ENCODE results near the gene STK24.
"Not testable (repeated sequence)": the region's sequence is repeated elsewhere in the genome, so short reads cannot be mapped to it uniquely, and the experiment has no call there.

STK24 gene

DNA sequence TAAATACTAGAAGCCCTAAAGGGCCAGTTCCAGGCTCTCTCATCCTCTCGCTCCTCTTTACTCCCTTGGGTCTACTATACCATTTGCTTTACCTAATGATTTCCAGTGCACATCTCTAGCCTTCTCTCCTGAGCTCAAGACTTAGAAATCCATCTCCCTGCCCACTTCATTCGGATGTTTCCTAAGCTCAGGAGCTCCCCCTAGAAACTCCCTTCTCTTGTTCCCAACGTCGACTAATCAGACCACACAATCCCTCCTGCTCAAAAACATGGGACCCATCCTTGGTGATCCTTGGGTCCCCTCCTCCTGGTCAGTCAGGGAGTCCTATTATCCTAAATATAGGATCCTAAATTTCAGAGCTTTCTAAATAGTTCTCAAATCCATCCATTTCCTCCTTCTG lies 21.1 kb upstream of the STK24 start:
- Histone ChIP-seq H3K36me3 (ENCODE audit: control insufficient read depth, insufficient read depth, low read length) (no peaks in the 10 kb centered on the region), H3K4me3 (ENCODE audit: extremely low read depth, insufficient read depth, low read length, poor library complexity, severe bottlenecking) (no peak overlapping the region), H3K9me3 (ENCODE audit: control insufficient read depth, low read length) (no peaks in the 10 kb centered on the region), H3K27ac (ENCODE audit: low read depth, low read length, severe bottlenecking) (no peak overlapping the region), H3K4me1 (ENCODE audit: control insufficient read depth, insufficient read depth, low read length, poor library complexity, severe bottlenecking) (no peaks in the 10 kb centered on the region)
- WGBS, 2 experiments (ENCODE audit: insufficient coverage in 2 of 2): 52 to 57% methylated on average over 4 of the region's 4 CpGs

DNA sequence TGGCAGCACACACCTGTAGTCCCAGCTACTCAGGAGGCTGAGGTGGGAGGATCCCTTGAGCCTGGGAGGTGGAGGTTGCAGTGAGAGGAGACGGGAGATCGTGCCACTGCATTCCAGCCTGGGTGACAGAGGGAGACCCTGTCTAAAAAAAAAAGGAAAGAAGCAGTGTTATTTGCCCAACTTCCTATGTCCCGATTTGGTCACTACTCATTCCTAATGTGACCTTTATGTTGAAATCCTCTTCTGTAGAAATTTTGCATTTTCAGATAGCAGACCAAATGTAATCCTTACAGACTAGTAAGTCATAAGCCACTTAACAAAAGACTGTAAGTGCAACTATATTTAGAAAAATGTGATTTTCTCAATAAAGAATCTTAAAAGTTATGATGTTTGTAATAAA lies 18.2 kb upstream of the STK24 start:
- Histone ChIP-seq H3K4me1 (ENCODE audit: control insufficient read depth, insufficient read depth, low read length, poor library complexity, severe bottlenecking) (no peaks in the 10 kb centered on the region), H3K36me3 (ENCODE audit: control insufficient read depth, insufficient read depth, low read length) (no peaks in the 10 kb centered on the region), H3K4me3 (ENCODE audit: extremely low read depth, insufficient read depth, low read length, poor library complexity, severe bottlenecking) (no peak overlapping the region), H3K27ac (ENCODE audit: low read depth, low read length, severe bottlenecking) (no peak overlapping the region), H3K9me3 (ENCODE audit: control insufficient read depth, low read length) (no peaks in the 10 kb centered on the region)
- WGBS, 2 experiments (ENCODE audit: insufficient coverage in 2 of 2): 71 to 100% methylated on average over 2 of the region's 3 CpGs

DNA sequence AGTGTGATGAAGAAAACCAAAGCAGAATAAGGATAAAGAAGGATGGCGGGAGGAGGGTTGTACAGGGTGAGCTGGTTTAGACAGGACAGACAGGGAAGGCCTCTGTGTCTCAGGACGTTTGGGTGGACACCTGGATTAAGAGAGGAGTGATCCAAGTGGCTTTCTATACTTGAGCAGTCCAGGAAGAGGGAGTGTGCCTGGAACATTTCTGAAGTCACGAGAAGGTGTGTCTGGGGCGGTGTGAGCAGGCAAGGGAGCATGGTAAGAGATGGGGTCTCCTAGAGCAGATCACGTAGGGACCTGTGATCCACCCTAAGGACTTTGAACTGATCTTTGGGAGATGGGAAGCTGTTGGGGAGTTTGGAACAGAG lies 15.4 kb upstream of the STK24 start:
- Histone ChIP-seq H3K4me3 (ENCODE audit: extremely low read depth, insufficient read depth, low read length, poor library complexity, severe bottlenecking) (no peak overlapping the region), H3K27ac (ENCODE audit: low read depth, low read length, severe bottlenecking) (no peak overlapping the region), H3K4me1 (ENCODE audit: control insufficient read depth, insufficient read depth, low read length, poor library complexity, severe bottlenecking) (no peaks in the 10 kb centered on the region), H3K9me3 (ENCODE audit: control insufficient read depth, low read length) (no peaks in the 10 kb centered on the region), H3K36me3 (ENCODE audit: control insufficient read depth, insufficient read depth, low read length) (no peaks in the 10 kb centered on the region)
- 93 to 94% methylated on average over 5 of the region's 5 CpGs for WGBS, 2 experiments (ENCODE audit: insufficient coverage in 2 of 2)

DNA sequence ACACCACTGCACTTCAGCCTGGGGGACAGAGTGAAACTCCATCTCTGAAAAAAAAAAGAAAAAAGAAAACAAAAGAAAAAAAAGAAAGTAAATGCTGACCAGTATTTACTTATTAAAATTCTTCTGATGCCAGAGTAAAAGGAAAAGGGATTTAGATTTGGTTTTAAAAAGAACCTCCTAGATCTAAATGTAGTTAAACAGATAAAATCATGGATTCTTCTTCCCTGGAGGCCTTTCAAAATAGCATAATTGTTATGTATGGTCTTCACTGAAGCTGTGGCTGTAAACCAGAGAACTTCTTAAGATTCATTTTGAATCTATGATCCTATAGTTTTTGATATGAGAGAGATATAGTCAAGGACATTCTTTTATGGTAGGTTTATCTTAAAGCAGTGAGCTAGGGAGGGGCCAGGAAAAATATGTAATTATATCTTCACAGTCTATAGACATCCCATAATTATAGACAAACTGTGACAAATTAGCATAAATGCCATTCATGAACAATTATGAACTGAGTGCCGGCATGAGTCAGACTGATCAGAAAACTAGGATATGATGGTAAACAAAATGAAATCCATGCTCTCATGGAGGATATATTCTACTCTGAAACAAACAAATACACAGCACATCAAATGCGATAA lies 14.9 kb upstream of the STK24 start:
- H3K27ac ChIP-seq (ENCODE audit: low read depth, low read length, severe bottlenecking): no peak overlapping the region
- H3K4me1 ChIP-seq (ENCODE audit: control insufficient read depth, insufficient read depth, low read length, poor library complexity, severe bottlenecking): no peaks in the 10 kb centered on the region
- H3K36me3 ChIP-seq (ENCODE audit: control insufficient read depth, insufficient read depth, low read length): no peaks in the 10 kb centered on the region
- no peaks in the 10 kb centered on the region for H3K9me3 ChIP-seq (ENCODE audit: control insufficient read depth, low read length)
- no peak overlapping the region for H3K4me3 ChIP-seq (ENCODE audit: extremely low read depth, insufficient read depth, low read length, poor library complexity, severe bottlenecking)
- 83 to 100% methylated on average over 1 of the region's 2 CpGs for WGBS, 2 experiments (ENCODE audit: insufficient coverage in 2 of 2)

DNA sequence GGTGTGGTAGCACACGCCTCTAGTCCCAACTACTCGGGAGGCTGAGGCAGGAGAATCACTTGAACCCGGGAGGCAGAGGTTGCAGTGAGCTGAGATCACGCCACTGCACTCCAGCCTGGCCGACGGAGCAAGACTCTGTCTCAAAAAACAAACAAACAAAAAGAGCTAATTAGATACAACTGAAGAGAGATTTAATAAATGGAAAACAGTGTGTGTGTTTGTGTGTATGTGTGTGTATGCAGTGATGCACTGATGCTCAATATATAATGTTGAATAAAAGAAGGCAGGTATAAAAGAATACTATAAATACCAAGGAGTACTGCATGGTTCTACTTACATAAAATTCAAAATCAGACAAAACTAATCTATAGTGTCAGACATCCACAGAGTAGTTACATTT lies 13.6 kb upstream of the STK24 start:
- H3K4me1 ChIP-seq (ENCODE audit: control insufficient read depth, insufficient read depth, low read length, poor library complexity, severe bottlenecking); H3K27ac ChIP-seq (ENCODE audit: low read depth, low read length, severe bottlenecking); H3K36me3 ChIP-seq (ENCODE audit: control insufficient read depth, insufficient read depth, low read length); H3K9me3 ChIP-seq (ENCODE audit: control insufficient read depth, low read length); H3K4me3 ChIP-seq (ENCODE audit: extremely low read depth, insufficient read depth, low read length, poor library complexity, severe bottlenecking): not testable (repeated sequence)
- WGBS, 2 experiments (ENCODE audit: insufficient coverage in 2 of 2): 76 to 96% methylated on average over 3 to 4 of the region's 6 CpGs

DNA sequence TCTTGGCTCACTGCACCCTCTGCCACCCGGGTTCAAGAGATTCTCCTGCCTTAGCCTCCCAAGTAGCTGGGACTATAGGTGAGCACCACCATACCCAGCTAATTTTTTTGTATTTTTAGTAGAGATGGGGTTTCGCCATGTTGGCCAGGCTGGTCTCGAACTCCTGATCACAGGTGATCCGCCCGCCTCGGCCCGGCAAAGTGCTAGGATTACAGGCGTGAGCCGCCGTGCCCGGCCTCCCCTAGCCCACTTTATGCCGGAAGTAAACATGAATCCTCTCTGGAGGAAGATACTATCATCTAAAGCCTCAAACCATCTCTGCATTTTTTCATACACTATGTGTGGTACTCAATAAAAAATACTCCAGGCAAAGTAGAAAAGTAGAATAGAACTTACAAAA lies 12.6 kb upstream of the STK24 start:
- H3K4me3 ChIP-seq (ENCODE audit: extremely low read depth, insufficient read depth, low read length, poor library complexity, severe bottlenecking); H3K27ac ChIP-seq (ENCODE audit: low read depth, low read length, severe bottlenecking); H3K4me1 ChIP-seq (ENCODE audit: control insufficient read depth, insufficient read depth, low read length, poor library complexity, severe bottlenecking); H3K9me3 ChIP-seq (ENCODE audit: control insufficient read depth, low read length); H3K36me3 ChIP-seq (ENCODE audit: control insufficient read depth, insufficient read depth, low read length): not testable (repeated sequence)
- WGBS, 2 experiments (ENCODE audit: insufficient coverage in 2 of 2): 86 to 93% methylated on average over 11 of the region's 12 CpGs

DNA sequence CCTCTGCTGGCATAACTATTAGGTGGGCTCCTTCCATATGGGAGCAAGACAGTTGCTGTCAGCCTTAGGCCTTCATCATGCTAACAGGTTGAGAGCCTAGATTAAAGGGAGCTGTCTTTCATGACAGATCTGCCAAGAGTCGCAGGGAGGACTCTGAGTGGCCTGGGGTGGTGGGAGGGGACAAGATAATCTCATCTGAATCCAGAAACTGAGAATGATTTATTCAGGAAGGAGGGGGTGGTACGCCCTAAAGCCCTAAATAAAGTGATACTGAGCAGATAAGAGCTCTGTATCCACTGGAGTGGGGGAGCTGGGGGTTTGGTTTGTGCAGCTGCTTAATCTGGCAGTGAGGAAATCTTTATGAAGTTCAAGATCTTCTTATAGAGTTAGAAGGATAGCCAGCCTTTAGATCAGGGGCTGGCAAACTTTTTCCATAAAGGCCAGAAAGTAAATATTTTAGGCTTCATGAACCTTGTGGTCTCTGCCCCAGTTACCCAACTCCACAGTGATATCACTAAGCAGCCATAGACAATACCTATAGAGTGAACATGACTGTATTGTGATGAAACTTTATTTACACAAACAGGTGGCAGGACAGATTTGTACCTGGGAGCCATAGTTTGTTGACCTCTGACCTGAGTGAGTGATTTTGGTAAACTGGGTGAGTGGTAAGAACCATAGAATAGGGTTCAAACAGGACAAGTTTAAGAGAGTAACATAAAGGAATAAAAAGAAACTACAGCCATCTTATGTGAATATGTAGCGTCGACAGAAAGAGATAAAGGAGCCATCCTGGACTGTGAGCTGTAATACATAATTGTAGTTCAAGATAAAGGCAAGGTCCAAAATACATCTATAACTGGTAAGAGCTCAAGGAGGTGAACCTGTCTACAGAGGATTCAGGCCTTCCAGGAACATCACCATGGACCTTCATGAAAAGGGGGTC lies 9.8 kb upstream of the STK24 start:
- no peaks in the 10 kb centered on the region for H3K36me3 ChIP-seq (ENCODE audit: control insufficient read depth, insufficient read depth, low read length)
- peaks cover 4% of the 10 kb centered on the region for H3K4me1 ChIP-seq (ENCODE audit: control insufficient read depth, insufficient read depth, low read length, poor library complexity, severe bottlenecking)
- no peak overlapping the region for H3K27ac ChIP-seq (ENCODE audit: low read depth, low read length, severe bottlenecking)
- 85 to 100% methylated on average over 3 to 4 of the region's 4 CpGs for WGBS, 2 experiments (ENCODE audit: insufficient coverage in 2 of 2)
- H3K4me3 ChIP-seq (ENCODE audit: extremely low read depth, insufficient read depth, low read length, poor library complexity, severe bottlenecking): no peak overlapping the region
- H3K9me3 ChIP-seq (ENCODE audit: control insufficient read depth, low read length): no peaks in the 10 kb centered on the region

DNA sequence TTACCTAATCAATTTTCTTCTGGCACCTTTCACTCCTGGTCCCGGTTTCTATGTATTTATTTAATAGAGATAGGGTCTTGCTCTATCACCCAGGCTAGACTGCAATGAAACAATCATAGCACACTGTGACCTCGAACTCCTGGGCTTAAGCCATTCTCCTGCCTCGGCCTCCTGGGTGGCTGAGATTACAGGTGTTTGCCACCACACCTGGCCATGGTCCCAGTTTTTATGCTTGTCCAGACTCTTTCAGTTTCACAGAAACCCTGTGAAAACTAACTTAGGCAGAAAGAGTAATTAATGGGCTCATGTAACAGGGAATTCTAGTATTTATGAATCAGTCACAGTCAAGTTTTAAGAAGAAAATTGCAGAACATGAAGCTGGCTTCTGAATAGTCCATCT lies 9.0 kb upstream of the STK24 start:
- Histone ChIP-seq H3K4me3 (ENCODE audit: extremely low read depth, insufficient read depth, low read length, poor library complexity, severe bottlenecking) (no peak overlapping the region), H3K9me3 (ENCODE audit: control insufficient read depth, low read length) (no peaks in the 10 kb centered on the region), H3K36me3 (ENCODE audit: control insufficient read depth, insufficient read depth, low read length) (no peaks in the 10 kb centered on the region), H3K4me1 (ENCODE audit: control insufficient read depth, insufficient read depth, low read length, poor library complexity, severe bottlenecking) (peaks cover 4% of the 10 kb centered on the region), H3K27ac (ENCODE audit: low read depth, low read length, severe bottlenecking) (no peak overlapping the region)
- 76% methylated on average over 2 of the region's 3 CpGs; no CpG with 5 or more reads in 1 of the 2 experiments for WGBS, 2 experiments (ENCODE audit: insufficient coverage in 2 of 2)

DNA sequence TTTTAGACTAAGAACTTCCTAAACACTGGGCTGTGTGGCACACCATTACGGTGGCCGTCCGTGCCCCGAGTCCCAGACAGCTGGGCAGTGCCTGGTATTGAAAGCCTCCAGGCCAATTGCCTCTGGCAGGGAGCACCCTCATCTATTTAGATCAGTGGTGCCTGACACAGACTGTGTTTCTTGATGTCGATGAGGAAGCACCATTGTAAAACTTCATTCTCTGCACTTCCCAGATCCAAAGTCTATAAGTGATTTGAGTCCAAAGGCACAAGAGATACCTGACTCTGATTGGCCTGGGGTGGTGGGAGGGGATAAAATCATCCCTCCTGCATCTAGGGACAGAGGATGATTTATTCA lies 8.5 kb upstream of the STK24 start:
- no peaks in the 10 kb centered on the region for H3K9me3 ChIP-seq (ENCODE audit: control insufficient read depth, low read length)
- no peak overlapping the region for H3K27ac ChIP-seq (ENCODE audit: low read depth, low read length, severe bottlenecking)
- no peak overlapping the region for H3K4me3 ChIP-seq (ENCODE audit: extremely low read depth, insufficient read depth, low read length, poor library complexity, severe bottlenecking)
- H3K36me3 ChIP-seq (ENCODE audit: control insufficient read depth, insufficient read depth, low read length): no peaks in the 10 kb centered on the region
- H3K4me1 ChIP-seq (ENCODE audit: control insufficient read depth, insufficient read depth, low read length, poor library complexity, severe bottlenecking): peaks cover 4% of the 10 kb centered on the region
- 94 to 97% methylated on average over 4 to 5 of the region's 5 CpGs for WGBS, 2 experiments (ENCODE audit: insufficient coverage in 2 of 2)

DNA sequence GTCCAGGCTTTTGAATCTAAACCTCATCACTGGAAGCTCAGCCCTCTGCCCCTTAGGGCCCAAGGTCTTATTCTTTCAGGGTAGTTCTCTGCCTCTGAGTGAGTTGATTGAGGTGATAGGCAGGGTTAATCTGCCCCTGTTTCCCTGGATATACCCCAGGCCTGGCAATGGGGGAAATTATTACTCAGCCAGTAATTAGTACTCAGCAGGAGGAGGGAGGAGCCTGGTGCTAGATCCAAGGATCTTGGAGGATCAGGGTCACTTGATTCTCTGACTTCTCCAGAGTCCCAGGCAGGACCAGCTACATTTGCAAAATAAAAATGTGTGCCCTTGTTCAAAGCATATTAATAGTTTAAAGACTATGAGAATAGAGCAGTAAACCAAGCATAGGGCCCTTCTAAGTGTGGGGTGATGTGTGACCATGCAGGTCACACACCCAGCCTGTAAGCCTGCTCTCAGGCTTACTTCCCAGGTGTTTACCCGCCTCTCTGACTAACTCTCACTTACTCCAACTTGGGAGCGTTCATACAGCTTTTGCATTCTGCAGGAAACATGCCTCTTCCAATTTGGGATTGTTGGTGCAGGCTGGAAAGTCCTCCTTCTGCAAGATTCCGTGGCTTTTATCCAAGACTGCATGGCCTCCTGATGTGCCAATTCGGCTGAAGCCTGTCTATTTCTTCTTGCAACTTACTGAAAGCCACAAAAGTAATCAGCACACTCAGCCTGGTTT lies 7.9 kb upstream of the STK24 start:
- WGBS, 2 experiments (ENCODE audit: insufficient coverage in 2 of 2): 76 to 86% methylated on average over 3 to 4 of the region's 4 CpGs
- peaks cover 4% of the 10 kb centered on the region for H3K4me1 ChIP-seq (ENCODE audit: control insufficient read depth, insufficient read depth, low read length, poor library complexity, severe bottlenecking)
- H3K27ac ChIP-seq (ENCODE audit: low read depth, low read length, severe bottlenecking): no peak overlapping the region
- H3K9me3 ChIP-seq (ENCODE audit: control insufficient read depth, low read length): no peaks in the 10 kb centered on the region
- H3K36me3 ChIP-seq (ENCODE audit: control insufficient read depth, insufficient read depth, low read length): no peaks in the 10 kb centered on the region
- no peak overlapping the region for H3K4me3 ChIP-seq (ENCODE audit: extremely low read depth, insufficient read depth, low read length, poor library complexity, severe bottlenecking)
